ENCODE data around the gene DLEC1.

DLEC1 gene

GRCh38 chr3:38002291-38002876 is 36.6 kb upstream of the DLEC1 start:
- DNase-seq (ENCODE audit: low read depth in 2 of 2), result no peak

GRCh38 chr3:38002940-38003339 is 36.1 kb upstream of the DLEC1 start:
- no peak for DNase-seq (ENCODE audit: low read depth in 2 of 2)

GRCh38 chr3:38003371-38003816 is 35.6 kb upstream of the DLEC1 start:
- DNase-seq (ENCODE audit: low read depth in 2 of 2), result no peak

GRCh38 chr3:38003817-38004414 is 35.1 kb upstream of the DLEC1 start:
- DNase-seq (ENCODE audit: low read depth in 2 of 2), result no peak

GRCh38 chr3:38004415-38005075 is 34.5 kb upstream of the DLEC1 start:
- peak in 1 of 2 donors; percentile 27 for DNase-seq (ENCODE audit: low read depth in 2 of 2)

GRCh38 chr3:38005076-38006020 is 33.7 kb upstream of the DLEC1 start:
- no peak for DNase-seq (ENCODE audit: low read depth in 2 of 2)

GRCh38 chr3:38006031-38006430 is 33.0 kb upstream of the DLEC1 start:
- no peak for DNase-seq (ENCODE audit: low read depth in 2 of 2)

- DNase-seq (ENCODE audit: low read depth in 2 of 2), result no peak
Observed at GRCh38 chr3:38006445-38006995, 32.5 kb upstream of the DLEC1 start.

GRCh38 chr3:38007754-38008090 is 31.3 kb upstream of the DLEC1 start:
- DNase-seq (ENCODE audit: low read depth in 2 of 2), result no peak

GRCh38 chr3:38008191-38008701 is 30.8 kb upstream of the DLEC1 start:
- no peak for DNase-seq (ENCODE audit: low read depth in 2 of 2)

- DNase-seq (ENCODE audit: low read depth in 2 of 2), result no peak
Observed at GRCh38 chr3:38008971-38009580, 29.9 kb upstream of the DLEC1 start.

GRCh38 chr3:38009807-38010591 is 29.0 kb upstream of the DLEC1 start:
- no peak for DNase-seq (ENCODE audit: low read depth in 2 of 2)

- no peak for DNase-seq (ENCODE audit: low read depth in 2 of 2)
Observed at GRCh38 chr3:38011111-38011510, 27.9 kb upstream of the DLEC1 start.

GRCh38 chr3:38015485-38015884 is 23.5 kb upstream of the DLEC1 start:
- no peak for DNase-seq (ENCODE audit: low read depth in 2 of 2)

- DNase-seq (ENCODE audit: low read depth in 2 of 2), result no peak
Observed at GRCh38 chr3:38015984-38016383, 23.0 kb upstream of the DLEC1 start.

GRCh38 chr3:38016410-38016809 is 22.6 kb upstream of the DLEC1 start:
- DNase-seq (ENCODE audit: low read depth in 2 of 2), result no peak

GRCh38 chr3:38016847-38017444 is 22.1 kb upstream of the DLEC1 start:
- no peak for DNase-seq (ENCODE audit: low read depth in 2 of 2)

GRCh38 chr3:38017445-38018295 is 21.3 kb upstream of the DLEC1 start:
- DNase-seq (ENCODE audit: low read depth in 2 of 2), result no peak
